Chondrocyte (in vitro differentiated cells): Measurements from ENCODE around the gene BMP6. TPM values are rescaled to one million over a fixed set of nuclear protein-coding genes. Genes with fewer than 3 reads are reported as not detected.
"Not testable (repeated sequence)": the region's sequence is repeated elsewhere in the genome, so short reads cannot be mapped to it uniquely, and the experiment has no call there.

Experiments
- DNase-seq: peaks from one replicate; pipeline ENCODE4 v3.0.0; 2021; ENCODE audit warnings: mixed read lengths, low spot score
- H3K27ac Mint-ChIP-seq: one replicate; pipeline ENCODE4 v1.8.0; 2021; ENCODE audit warnings: mild to moderate bottlenecking, moderate library complexity, mixed read lengths; ENCODE audit not compliant: unreplicated experiment
- H3K27me3 Mint-ChIP-seq: 2 replicates; pipeline ENCODE4 v1.8.0; 2021; ENCODE audit warnings: low read depth, mixed read lengths
- H3K36me3 Mint-ChIP-seq: 2 replicates; pipeline ENCODE4 v1.8.0; 2021; ENCODE audit warnings: low read depth, mixed read lengths
- H3K4me1 Mint-ChIP-seq: 2 replicates; pipeline ENCODE4 v1.8.0; 2021; ENCODE audit warnings: low read depth, mild to moderate bottlenecking, mixed read lengths
- H3K4me3 Mint-ChIP-seq: one replicate; pipeline ENCODE4 v1.8.0; 2021; ENCODE audit warnings: mild to moderate bottlenecking, moderate library complexity, mixed read lengths; ENCODE audit not compliant: unreplicated experiment
- H3K9me3 Mint-ChIP-seq: 2 replicates; pipeline ENCODE4 v1.8.0; 2021; ENCODE audit warnings: low read depth, mixed read lengths
- CTCF ChIP-seq: fragments of 200-600 bp; sonication (generic); IDR thresholded peaks from 2 replicates; pipeline ENCODE4 v1.5.0; 2021; ENCODE audit warnings: antibody characterized with exemption, mild to moderate bottlenecking, moderate library complexity
- total RNA-seq: library from RNA; stranded (reverse); gene quantifications from 3 replicates; pipeline ENCODE4 v1.2.1, GENCODE V29; 2021

Gene BMP6
- total RNA-seq, 1 donor from 2014 or later: 0.50 TPM

GRCh38 chr6:7812623-7813022 lies 86.7 kb downstream of the BMP6 start:
- Mint-ChIP-seq H3K4me3 (no peak overlapping the region), H3K27ac (no peak overlapping the region), H3K36me3 (no peaks in the 10 kb centered on the region), H3K9me3 (no peaks in the 10 kb centered on the region), H3K27me3 (peaks cover 4% of the 10 kb centered on the region), H3K4me1 (no peaks in the 10 kb centered on the region)
- DNase-seq: no peak
- TF ChIP-seq CTCF: no peak

DNA sequence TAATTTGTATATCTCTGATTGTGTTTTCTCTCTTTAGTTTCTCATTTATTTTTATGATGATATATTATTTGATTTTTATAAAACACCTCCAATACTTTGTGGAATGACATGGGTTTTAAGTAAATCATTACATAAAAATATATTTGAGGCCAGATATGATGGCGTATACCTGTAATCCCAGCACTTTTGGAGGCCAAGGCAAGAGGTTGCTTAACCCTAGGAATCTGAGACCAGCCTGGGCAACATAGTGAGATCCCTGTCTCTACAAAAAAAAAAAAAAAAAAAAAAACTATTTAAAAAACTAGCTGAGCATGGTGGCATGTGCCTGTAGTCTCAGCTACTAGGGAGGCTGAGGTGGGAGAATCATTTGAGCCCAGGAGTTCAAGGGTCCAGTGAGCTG lies 87.3 kb downstream of the BMP6 start:
- no peaks in the 10 kb centered on the region for H3K9me3 Mint-ChIP-seq
- no peak overlapping the region for H3K4me3 Mint-ChIP-seq
- peaks cover 4% of the 10 kb centered on the region for H3K27me3 Mint-ChIP-seq
- H3K27ac Mint-ChIP-seq: no peak overlapping the region
- no peaks in the 10 kb centered on the region for H3K36me3 Mint-ChIP-seq
- TF ChIP-seq CTCF: no peak
- DNase-seq: no peak
- no peaks in the 10 kb centered on the region for H3K4me1 Mint-ChIP-seq

- Mint-ChIP-seq H3K27ac (no peak overlapping the region), H3K9me3 (no peaks in the 10 kb centered on the region), H3K36me3 (no peaks in the 10 kb centered on the region), H3K4me1 (no peaks in the 10 kb centered on the region), H3K27me3 (peaks cover 4% of the 10 kb centered on the region), H3K4me3 (no peak overlapping the region)
- DNase-seq: no peak
- no peak for TF ChIP-seq CTCF
These were observed 87.8 kb downstream of the BMP6 start for GRCh38 chr6:7813704-7814103.

GRCh38 chr6:7815716-7816115 lies 89.8 kb downstream of the BMP6 start:
- Mint-ChIP-seq H3K9me3 (no peaks in the 10 kb centered on the region), H3K27ac (no peak overlapping the region)

DNA sequence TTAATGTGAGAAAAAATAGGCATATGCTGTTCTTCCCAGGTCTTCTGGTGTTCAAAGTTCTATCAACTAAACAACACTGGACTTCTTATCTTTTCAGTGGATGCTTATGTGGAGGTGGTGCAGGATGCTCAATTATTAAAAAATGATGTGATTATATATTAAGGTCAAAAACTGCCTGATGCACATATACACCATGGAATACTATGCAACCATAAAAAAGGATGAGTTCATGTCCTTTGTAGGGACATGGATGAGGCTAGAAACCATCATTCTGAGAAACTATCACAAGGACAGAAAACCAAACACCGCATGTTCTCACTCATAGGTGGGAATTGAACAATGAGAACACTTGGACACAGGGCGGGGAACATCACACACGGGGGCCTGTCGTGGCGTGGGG lies 91.3 kb downstream of the BMP6 start:
- not testable (repeated sequence) for H3K4me1 Mint-ChIP-seq, DNase-seq, H3K27ac Mint-ChIP-seq, H3K36me3 Mint-ChIP-seq, H3K9me3 Mint-ChIP-seq, H3K4me3 Mint-ChIP-seq, H3K27me3 Mint-ChIP-seq

More at GRCh38 chr6:7815716-7816115, 89.8 kb downstream of the BMP6 start:
- H3K36me3 Mint-ChIP-seq: no peaks in the 10 kb centered on the region
- no peak for TF ChIP-seq CTCF
- DNase-seq: no peak
- peaks cover 7% of the 10 kb centered on the region for H3K4me1 Mint-ChIP-seq
- H3K4me3 Mint-ChIP-seq: no peak overlapping the region
- peaks cover 3% of the 10 kb centered on the region for H3K27me3 Mint-ChIP-seq
